Left ventricle myocardium inferior (tissue), 1 donor: ENCODE results near the gene ONECUT3. TPM values are rescaled to one million over a fixed set of nuclear protein-coding genes. Genes with fewer than 3 reads are reported as not detected.
A peak's percentile ranks its signal among the peaks of the same experiment; 100 is the strongest.

Source experiments
- DNase-seq: peaks from one replicate; pipeline ENCODE4 v3.0.0-alpha.2; 2020
- H3K27ac ChIP-seq: fragments of 200-600 bp; replicated peaks from 2 replicates; pipeline ENCODE4 v1.8.0; 2021
- H3K27me3 ChIP-seq: fragments of 200-600 bp; 2 replicates; pipeline ENCODE4 v1.8.0; 2021; ENCODE audit warnings: low read depth
- H3K36me3 ChIP-seq: fragments of 200-600 bp; 2 replicates; pipeline ENCODE4 v1.8.0; 2021
- H3K4me1 ChIP-seq: fragments of 200-600 bp; 2 replicates; pipeline ENCODE4 v1.8.0; 2021
- H3K4me3 ChIP-seq: fragments of 200-600 bp; 2 replicates; pipeline ENCODE4 v1.8.0; 2021; ENCODE audit warnings: mild to moderate bottlenecking, moderate library complexity
- H3K9me3 ChIP-seq: fragments of 200-600 bp; replicated peaks from 2 replicates; pipeline ENCODE4 v1.8.0; 2021
- CTCF ChIP-seq: fragments of 200-600 bp; IDR thresholded peaks from 2 replicates; pipeline ENCODE4 v1.8.0; 2021; ENCODE audit warnings: antibody characterized with exemption, mild to moderate bottlenecking, borderline replicate concordance
- intact Hi-C: fragments of 100-400 bp; cut with micrococcal nuclease; formaldehyde crosslinking; loops from one replicate; pipeline ENCODE4 v1.11.0; 2022
- total RNA-seq: library from RNA; stranded (reverse); fragmentation: NEBNext Ultra II Directional; extraction: Animal tissue kit (Norgen Biotek cat#: 25700); gene quantifications from one replicate; pipeline ENCODE4 v1.2.1, GENCODE V29; 2021
- donor health status: DM: no; HTN: yes; CAD: no; lungs with severe emphysema.

The ONECUT3 gene
- total RNA-seq, 1 donor from 2014 or later = not detected

- no peaks in the 10 kb centered on the region for H3K9me3 ChIP-seq
- no peak overlapping the region for H3K27ac ChIP-seq
- peaks cover 23% of the 10 kb centered on the region for H3K4me1 ChIP-seq
- H3K36me3 ChIP-seq = no peaks in the 10 kb centered on the region
- H3K4me3 ChIP-seq = no peak overlapping the region
- intact Hi-C loops = no loop called here
- no peak for TF ChIP-seq CTCF
- H3K27me3 ChIP-seq = peaks cover 97% of the 10 kb centered on the region
- DNase-seq = no peak
Observed at GRCh38 chr19:1748115-1748872, 5.0 kb upstream of the ONECUT3 start.

- peaks cover 94% of the 10 kb centered on the region for H3K27me3 ChIP-seq
- H3K36me3 ChIP-seq = no peaks in the 10 kb centered on the region
- H3K27ac ChIP-seq = no peak overlapping the region
- peak overlapping the region; percentile 39 for H3K4me3 ChIP-seq
- intact Hi-C loops = no loop called here
- no peak for TF ChIP-seq CTCF
- no peak for DNase-seq
- H3K4me1 ChIP-seq = peaks cover 23% of the 10 kb centered on the region
- no peaks in the 10 kb centered on the region for H3K9me3 ChIP-seq
Observed at GRCh38 chr19:1748873-1749341, 4.4 kb upstream of the ONECUT3 start.

GRCh38 chr19:1749373-1750342 is 3.6 kb upstream of the ONECUT3 start:
- H3K36me3 ChIP-seq = no peaks in the 10 kb centered on the region
- TF ChIP-seq CTCF = no peak

GRCh38 chr19:1750343-1751021 is 2.8 kb upstream of the ONECUT3 start:
- peaks cover 92% of the 10 kb centered on the region for H3K27me3 ChIP-seq
- H3K4me1 ChIP-seq = peaks cover 33% of the 10 kb centered on the region
- no peak overlapping the region for H3K4me3 ChIP-seq
- H3K9me3 ChIP-seq = no peaks in the 10 kb centered on the region
- no peak for TF ChIP-seq CTCF
- H3K36me3 ChIP-seq = no peaks in the 10 kb centered on the region
- DNase-seq = no peak
- no peak overlapping the region for H3K27ac ChIP-seq
- intact Hi-C loops = no loop called here

More at GRCh38 chr19:1749373-1750342, 3.6 kb upstream of the ONECUT3 start:
- no peak overlapping the region for H3K27ac ChIP-seq
- H3K4me1 ChIP-seq = peaks cover 24% of the 10 kb centered on the region
- H3K27me3 ChIP-seq = peaks cover 92% of the 10 kb centered on the region
- no peaks in the 10 kb centered on the region for H3K9me3 ChIP-seq
- intact Hi-C loops = no loop called here
- no peak for DNase-seq
- H3K4me3 ChIP-seq = peak overlapping the region; percentile 39

- Histone ChIP-seq H3K36me3 (no peaks in the 10 kb centered on the region), H3K4me3 (no peak overlapping the region), H3K9me3 (no peaks in the 10 kb centered on the region), H3K27ac (no peak overlapping the region), H3K27me3 (peaks cover 95% of the 10 kb centered on the region), H3K4me1 (peaks cover 39% of the 10 kb centered on the region)
- TF ChIP-seq CTCF = no peak
- intact Hi-C loops = no loop called here
- DNase-seq = no peak
Observed at GRCh38 chr19:1751367-1752008, 1.8 kb upstream of the ONECUT3 start.
